GM21367 (cell line): ENCODE measurements around the gene SBK1.
A peak's percentile ranks its signal among the peaks of the same experiment; 100 is the strongest.
"Not testable (repeated sequence)": the region's sequence is repeated elsewhere in the genome, so short reads cannot be mapped to it uniquely, and the experiment has no call there.

ENCODE experiments used
- ATAC-seq: cut with Tn5 transposase; IDR thresholded peaks from one replicate; pipeline ENCODE4 v1.9.1; 2021; ENCODE audit not compliant: unreplicated experiment

The SBK1 gene

GRCh38 chr16:28291651-28292626, at the start of gene SBK1:
SBK1 (plus strand) TSS chr16:28292525; CDS start chr16:28317392, 24,867 bp downstream.
- ATAC-seq = peak; percentile 72

GRCh38 chr16:28249483-28249882, 42.8 kb upstream of the SBK1 start:
- not testable (repeated sequence) for ATAC-seq

DNA sequence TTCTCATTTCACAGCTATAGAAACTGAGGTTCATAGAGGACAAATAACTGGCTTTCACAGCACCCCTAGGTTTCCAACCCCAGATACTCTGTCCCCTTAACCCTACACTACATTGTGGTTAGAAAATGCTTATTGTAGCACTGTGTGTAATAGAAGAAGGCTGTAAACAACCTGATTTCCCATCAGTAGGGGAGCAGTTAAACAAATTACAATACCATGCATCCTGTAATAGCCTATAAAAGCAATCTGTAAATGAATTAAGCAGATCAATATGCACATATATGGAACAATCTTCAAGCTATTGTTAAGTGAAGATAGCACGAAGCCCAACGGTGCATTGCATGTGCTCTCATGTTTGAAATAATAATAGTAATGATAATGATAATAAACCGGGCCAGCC, 41.3 kb upstream of the SBK1 start:
- ATAC-seq = no peak

GRCh38 chr16:28254158-28254557, 38.2 kb upstream of the SBK1 start:
- no peak for ATAC-seq

DNA sequence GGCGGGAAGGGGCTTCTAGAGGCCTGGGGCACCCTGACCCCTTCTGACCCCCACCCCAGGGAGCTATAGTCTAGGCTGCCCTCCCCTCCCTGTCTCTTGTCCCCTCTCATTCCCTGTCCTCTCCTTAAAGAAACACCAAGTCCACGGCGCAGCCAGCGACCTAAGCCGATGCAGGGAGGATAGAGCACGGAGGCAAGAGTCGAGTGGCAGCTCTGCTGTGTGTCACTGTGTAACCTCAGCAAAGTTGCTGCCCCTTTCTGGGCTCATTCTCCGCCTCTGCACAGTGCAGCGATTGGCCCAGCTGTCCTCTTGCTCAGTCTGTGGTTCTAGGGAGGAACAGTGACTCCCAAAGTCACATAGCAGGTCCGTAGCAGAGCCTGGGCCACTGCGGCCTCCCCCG, 36.5 kb upstream of the SBK1 start:
- no peak for ATAC-seq

DNA sequence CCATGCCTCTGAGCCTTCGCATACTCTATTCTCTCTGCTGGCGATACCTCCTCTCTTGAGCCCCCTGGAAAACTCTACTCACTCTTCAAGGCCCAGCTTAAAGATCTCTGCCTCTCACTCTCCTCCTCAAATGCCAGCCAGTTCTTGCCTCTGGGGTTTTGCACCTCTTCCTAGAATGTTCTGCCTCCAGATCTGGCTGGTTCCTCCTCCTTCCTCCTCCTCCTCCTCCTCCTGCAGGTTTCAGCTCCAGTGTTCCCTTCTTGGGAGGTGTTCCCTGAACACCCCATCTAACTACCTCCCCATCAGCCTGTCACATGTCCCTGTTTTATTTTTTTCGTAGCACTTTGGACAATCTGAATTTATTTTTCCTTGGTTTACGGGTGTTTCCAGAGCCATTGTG, 35.1 kb upstream of the SBK1 start:
- ATAC-seq = no peak

GRCh38 chr16:28258567-28258966, 33.8 kb upstream of the SBK1 start:
- ATAC-seq = no peak

DNA sequence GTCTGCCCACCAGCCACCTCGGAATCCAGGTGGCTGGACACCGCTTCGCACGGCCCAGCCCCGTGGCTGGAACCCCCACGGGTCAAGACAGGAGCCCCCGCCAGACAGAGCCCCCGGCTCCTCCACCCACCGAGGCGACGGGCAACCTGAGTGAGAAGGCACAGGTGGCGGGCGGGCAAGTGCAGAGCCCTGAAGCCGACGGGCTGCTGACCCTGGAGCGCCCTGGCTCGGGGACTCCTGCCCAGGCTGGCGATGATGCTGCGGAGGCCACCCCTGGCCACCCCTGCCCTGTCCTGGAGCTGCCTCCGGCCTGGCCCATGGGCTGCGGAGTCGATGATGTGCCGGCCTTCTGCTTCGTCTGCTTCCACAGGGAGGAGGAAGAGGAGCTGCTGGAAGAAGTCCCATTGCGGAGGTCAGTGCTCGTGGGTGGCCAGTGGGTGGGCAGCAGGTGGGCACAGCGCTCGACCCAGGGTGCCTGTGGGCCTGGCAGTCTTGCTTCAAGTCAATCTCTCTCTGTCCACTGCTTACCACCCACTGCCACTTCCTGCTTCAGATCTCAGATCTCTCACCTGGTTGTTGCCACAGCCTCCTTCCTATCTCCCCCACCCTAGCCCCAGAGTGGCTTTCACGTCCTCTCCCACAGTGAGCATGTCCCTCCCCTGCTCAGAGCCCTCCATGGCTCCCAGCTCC, 33.1 kb upstream of the SBK1 start:
- no peak for ATAC-seq

DNA sequence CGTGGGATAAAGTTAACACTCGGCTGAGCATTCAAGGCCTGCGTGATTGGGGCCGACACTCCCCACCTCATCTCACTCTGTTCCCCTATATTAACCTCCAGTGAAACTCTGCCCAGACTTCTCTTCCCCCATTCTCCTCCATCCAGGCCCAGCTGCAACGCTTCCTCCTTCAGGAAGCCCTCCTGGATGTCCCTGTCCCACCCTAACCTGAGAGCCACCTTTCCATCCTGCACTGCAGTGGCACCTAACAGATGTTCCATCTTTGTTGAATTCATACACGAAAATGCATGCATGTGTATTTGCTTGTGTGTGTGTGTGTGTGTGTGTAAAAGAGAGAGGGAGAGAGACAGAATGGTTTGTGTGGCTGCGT, 32.6 kb upstream of the SBK1 start:
- no peak for ATAC-seq

GRCh38 chr16:28260193-28260592, 32.1 kb upstream of the SBK1 start:
- ATAC-seq = no peak

DNA sequence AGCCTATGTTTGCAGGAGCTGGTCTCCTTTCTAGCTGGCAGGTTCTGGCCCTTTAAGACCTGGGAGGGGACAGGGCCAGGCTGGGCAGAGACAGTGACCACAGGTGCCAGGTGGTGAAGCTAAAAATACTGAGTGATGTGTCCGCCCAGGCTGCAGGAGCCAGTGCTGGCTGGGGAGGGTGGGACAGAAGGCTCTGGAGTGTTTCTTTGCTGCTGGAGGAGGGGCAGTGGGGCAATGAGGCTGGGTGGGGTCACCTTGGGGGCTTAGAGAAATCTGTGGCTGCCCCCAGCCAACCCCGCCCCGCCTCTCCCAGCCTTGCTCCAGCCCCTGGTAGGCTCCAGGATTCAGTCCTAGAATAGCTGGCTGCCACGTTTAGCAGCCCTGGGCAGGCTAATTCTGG, 30.4 kb upstream of the SBK1 start:
- ATAC-seq = no peak

DNA sequence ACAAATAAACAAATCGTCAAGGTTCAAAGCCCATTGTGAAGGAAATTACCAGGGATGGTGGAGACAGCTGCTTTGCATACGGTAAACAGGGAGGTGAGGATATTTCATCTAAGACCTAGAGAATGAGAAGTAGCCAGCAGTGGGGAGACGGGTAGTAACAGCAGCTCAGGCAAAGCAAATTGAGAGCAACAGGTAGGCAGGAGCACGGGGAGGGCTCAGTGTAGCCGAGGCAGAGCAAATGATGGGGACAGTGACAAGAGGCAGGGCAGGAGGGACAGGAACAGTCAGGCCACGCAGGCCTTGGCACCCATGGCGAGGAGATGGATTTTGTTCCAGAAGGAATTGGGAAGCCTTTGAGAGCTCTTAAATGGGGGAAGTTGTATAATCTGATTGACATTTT, 29.0 kb upstream of the SBK1 start:
- no peak for ATAC-seq

GRCh38 chr16:28264656-28265055, 27.7 kb upstream of the SBK1 start:
- no peak for ATAC-seq

DNA sequence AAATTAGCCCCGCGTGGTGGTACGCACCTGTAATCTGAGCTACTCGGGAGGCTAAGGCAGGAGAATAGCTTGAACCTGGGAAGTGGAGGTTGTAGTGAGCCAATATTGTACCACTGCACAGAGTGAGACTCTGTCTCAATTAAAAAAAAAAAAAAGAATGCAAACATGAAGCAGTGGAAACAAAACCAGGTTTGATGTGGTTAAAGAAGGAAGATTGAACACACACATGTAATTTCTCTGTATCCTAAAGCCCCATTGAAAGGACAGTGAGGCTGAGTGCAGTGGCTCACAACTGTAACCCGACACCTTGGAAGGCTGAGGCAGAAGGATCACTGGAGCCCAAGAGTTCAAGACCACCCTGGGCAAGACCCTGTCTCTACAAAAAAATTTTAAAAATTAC, 26.5 kb upstream of the SBK1 start:
- no peak for ATAC-seq

GRCh38 chr16:28267356-28267755, 25.0 kb upstream of the SBK1 start:
- ATAC-seq = no peak

DNA sequence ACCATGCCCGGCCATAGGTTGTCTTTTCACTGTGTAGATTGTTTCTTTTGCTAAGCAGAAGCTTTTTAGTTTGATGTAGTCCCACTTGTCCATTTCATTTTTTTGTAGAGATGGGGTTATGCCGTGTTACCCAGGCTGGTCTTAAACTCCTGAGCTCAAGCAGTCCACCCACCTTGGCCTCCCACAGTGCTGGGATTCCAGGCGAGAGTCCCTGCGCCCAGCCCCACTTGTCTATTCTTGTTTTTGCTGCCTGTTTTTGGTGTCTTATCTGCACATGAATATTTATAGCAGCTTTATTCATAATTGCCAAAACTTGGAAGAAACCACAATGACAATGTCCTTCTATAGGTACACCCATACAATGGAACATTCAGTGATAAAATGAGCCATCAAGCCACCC, 18.8 kb upstream of the SBK1 start:
- no peak for ATAC-seq

GRCh38 chr16:28274676-28275075, 17.6 kb upstream of the SBK1 start:
- ATAC-seq = no peak

DNA sequence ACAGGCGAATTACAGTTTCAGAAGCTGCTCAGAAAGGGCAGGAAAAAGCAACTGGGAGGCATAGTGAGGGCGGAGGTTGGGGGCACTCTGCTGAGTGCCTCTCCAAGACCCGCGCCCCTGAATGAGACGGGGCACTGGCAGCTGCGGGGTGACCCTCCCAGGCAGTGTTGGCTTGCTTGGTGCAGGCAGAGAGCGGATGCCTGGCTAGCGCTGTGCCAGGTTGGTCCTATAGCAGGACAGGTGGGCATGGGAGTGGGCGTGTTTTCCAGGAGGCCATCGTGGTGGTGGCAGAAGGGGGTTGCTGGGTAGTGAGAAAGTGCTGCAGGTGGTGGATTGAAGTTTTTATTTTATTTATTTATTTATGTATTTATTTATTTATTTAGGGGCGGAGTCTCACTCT, 16.0 kb upstream of the SBK1 start:
- no peak for ATAC-seq

DNA sequence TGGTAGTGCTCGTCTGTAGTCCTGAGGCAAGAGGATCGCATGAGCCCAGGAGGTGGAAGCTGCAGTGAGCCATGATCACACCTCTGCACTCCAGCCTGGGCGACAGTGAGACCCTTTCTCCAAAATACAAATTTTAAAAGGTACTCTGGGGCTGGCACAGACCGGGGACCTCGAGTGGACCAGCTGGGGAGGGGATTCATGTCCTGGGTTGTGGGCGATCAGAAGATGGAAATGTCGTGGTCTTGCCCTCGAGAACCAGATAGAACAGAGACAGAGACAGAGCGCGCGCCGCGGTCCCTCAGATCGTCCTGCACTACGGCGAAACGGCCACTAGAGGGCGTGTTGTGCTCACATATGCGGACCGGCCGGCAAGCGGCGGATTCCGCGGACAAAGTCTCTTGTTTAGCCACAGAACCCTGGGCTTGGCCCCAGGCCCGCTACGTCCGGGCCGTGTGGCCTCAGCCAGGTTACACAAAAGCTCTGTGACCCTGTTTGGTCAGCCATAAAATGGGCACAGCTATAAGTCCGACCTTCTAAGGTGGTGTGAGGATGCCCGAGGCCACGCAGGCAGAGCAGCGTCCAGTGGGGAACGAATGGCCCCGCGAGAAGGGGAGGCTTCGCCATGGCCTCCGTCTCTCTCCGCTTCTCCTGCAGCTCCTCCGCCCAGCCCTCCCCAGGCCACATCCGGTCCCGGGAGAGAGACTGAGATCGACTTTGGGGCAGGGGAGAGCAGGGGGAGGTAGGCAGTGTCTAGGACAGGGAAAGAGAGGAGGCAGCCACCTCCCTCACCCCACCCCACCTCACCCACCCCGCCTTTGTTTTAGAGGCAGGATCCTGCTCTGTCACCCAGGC, 14.6 kb upstream of the SBK1 start:
- no peak for ATAC-seq

DNA sequence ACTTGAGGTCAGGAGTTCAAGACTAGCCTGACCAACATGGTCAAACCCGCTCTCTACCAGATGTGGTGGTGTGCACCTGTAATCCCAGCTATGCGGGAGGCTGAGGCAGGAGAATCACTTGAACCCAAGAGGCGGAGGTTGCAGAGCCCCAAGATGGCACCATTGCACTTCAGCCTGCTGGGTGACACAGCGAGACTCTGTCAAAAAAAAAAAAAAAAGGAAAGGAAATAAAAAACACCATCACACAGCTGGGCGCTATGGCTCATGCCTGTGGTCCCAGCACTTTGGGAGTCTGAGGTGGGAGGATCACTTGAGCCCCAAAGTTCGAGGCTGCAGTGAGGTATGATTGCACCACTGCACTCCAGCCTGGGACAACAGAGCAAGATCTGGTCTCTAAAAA, 13.3 kb upstream of the SBK1 start:
- ATAC-seq = no peak
